Measurements from ENCODE around the gene ZNF804A. TPM values are rescaled to one million over a fixed set of nuclear protein-coding genes. Genes with fewer than 3 reads are reported as not detected.

ZNF804A gene
- total RNA-seq, 2 donors from 2014 or later: not detected

GRCh38 chr2:184679219-184680018, 81.1 kb downstream of the ZNF804A start:
- DNase-seq (ENCODE audit: low spot score in 2 of 2) (no peak), ATAC-seq (no peak)
- Mint-ChIP-seq H3K9me3 (peaks cover 0 to 8% of the 10 kb centered on the region in 2 donors), H3K27ac (no peak overlapping the region), H3K36me3 (no peaks in the 10 kb centered on the region)

GRCh38 chr2:184680825-184681224, 82.5 kb downstream of the ZNF804A start:
- H3K27ac Mint-ChIP-seq: no peak overlapping the region
- H3K36me3 Mint-ChIP-seq: no peaks in the 10 kb centered on the region
- ATAC-seq (no peak), DNase-seq (ENCODE audit: low spot score in 2 of 2) (no peak)
- peaks cover 0 to 8% of the 10 kb centered on the region in 2 donors for H3K9me3 Mint-ChIP-seq

GRCh38 chr2:184681642-184682321, 83.5 kb downstream of the ZNF804A start:
- Mint-ChIP-seq H3K36me3 (no peaks in the 10 kb centered on the region), H3K27ac (no peak overlapping the region), H3K9me3 (peaks cover 0 to 8% of the 10 kb centered on the region in 2 donors)
- ATAC-seq (no peak), DNase-seq (ENCODE audit: low spot score in 2 of 2) (no peak)

- DNase-seq (ENCODE audit: low spot score in 2 of 2): no peak
- Mint-ChIP-seq H3K27ac (no peak overlapping the region), H3K36me3 (no peaks in the 10 kb centered on the region), H3K9me3 (peaks cover 0 to 2% of the 10 kb centered on the region in 2 donors)
- no peak for ATAC-seq
Measured at GRCh38 chr2:184683911-184684310, 85.6 kb downstream of the ZNF804A start.

- Mint-ChIP-seq H3K9me3 (no peaks in the 10 kb centered on the region), H3K36me3 (no peaks in the 10 kb centered on the region), H3K27ac (no peak overlapping the region)
- DNase-seq (ENCODE audit: low spot score in 2 of 2): no peak
- no peak for ATAC-seq
Measured at GRCh38 chr2:184685999-184686841, 87.9 kb downstream of the ZNF804A start.

GRCh38 chr2:184689638-184690037, 91.3 kb downstream of the ZNF804A start:
- DNase-seq (ENCODE audit: low spot score in 2 of 2): no peak
- H3K27ac Mint-ChIP-seq: no peak overlapping the region
- ATAC-seq: no peak
- no peaks in the 10 kb centered on the region for H3K9me3 Mint-ChIP-seq
- no peaks in the 10 kb centered on the region for H3K36me3 Mint-ChIP-seq

GRCh38 chr2:184692141-184692734, 93.9 kb downstream of the ZNF804A start:
- Mint-ChIP-seq H3K9me3 (peaks cover 0 to 5% of the 10 kb centered on the region in 2 donors), H3K36me3 (no peaks in the 10 kb centered on the region), H3K27ac (no peak overlapping the region)
- ATAC-seq (no peak), DNase-seq (ENCODE audit: low spot score in 2 of 2) (no peak)

GRCh38 chr2:184696644-184697043, 98.3 kb downstream of the ZNF804A start:
- Mint-ChIP-seq H3K36me3 (no peaks in the 10 kb centered on the region), H3K27ac (no peak overlapping the region), H3K9me3 (peaks cover 0 to 5% of the 10 kb centered on the region in 2 donors)
- ATAC-seq: no peak
- DNase-seq (ENCODE audit: low spot score in 2 of 2): no peak

- Mint-ChIP-seq H3K9me3 (peaks cover 0 to 5% of the 10 kb centered on the region in 2 donors), H3K36me3 (no peaks in the 10 kb centered on the region), H3K27ac (no peak overlapping the region)
- ATAC-seq (no peak), DNase-seq (ENCODE audit: low spot score in 2 of 2) (no peak)
Measured at GRCh38 chr2:184698476-184698875, 100.1 kb downstream of the ZNF804A start.

- peaks cover 16% of the 10 kb centered on the region in 2 donors for H3K9me3 Mint-ChIP-seq
- H3K36me3 Mint-ChIP-seq: peaks cover 0 to 4% of the 10 kb centered on the region in 2 donors
- ATAC-seq (no peak), DNase-seq (ENCODE audit: low spot score in 2 of 2) (no peak)
- H3K27ac Mint-ChIP-seq: no peak overlapping the region
Measured at GRCh38 chr2:184721881-184722280, 123.6 kb downstream of the ZNF804A start.

- Mint-ChIP-seq H3K9me3 (peaks cover 0 to 4% of the 10 kb centered on the region in 2 donors), H3K27ac (no peak overlapping the region), H3K36me3 (no peaks in the 10 kb centered on the region)
- no peak for DNase-seq (ENCODE audit: low spot score in 2 of 2)
- no peak for ATAC-seq
Measured at GRCh38 chr2:184727813-184728212, 129.5 kb downstream of the ZNF804A start.

- H3K36me3 Mint-ChIP-seq: no peaks in the 10 kb centered on the region
- H3K9me3 Mint-ChIP-seq: peaks cover 0 to 4% of the 10 kb centered on the region in 2 donors
- no peak overlapping the region for H3K27ac Mint-ChIP-seq
- DNase-seq (ENCODE audit: low spot score in 2 of 2): no peak
- ATAC-seq: no peak
Measured at GRCh38 chr2:184728411-184728810, 130.1 kb downstream of the ZNF804A start.

- ATAC-seq: no peak
- Mint-ChIP-seq H3K9me3 (peaks cover 0 to 4% of the 10 kb centered on the region in 2 donors), H3K36me3 (no peaks in the 10 kb centered on the region)
Measured at GRCh38 chr2:184729581-184729980, 131.3 kb downstream of the ZNF804A start.

GRCh38 chr2:184730288-184730687, 132.0 kb downstream of the ZNF804A start:
- H3K9me3 Mint-ChIP-seq: peaks cover 0 to 4% of the 10 kb centered on the region in 2 donors
- no peak for DNase-seq (ENCODE audit: low spot score in 2 of 2)
- ATAC-seq: no peak
- H3K36me3 Mint-ChIP-seq: no peaks in the 10 kb centered on the region
- H3K27ac Mint-ChIP-seq: no peak overlapping the region

More at GRCh38 chr2:184729581-184729980, 131.3 kb downstream of the ZNF804A start:
- DNase-seq (ENCODE audit: low spot score in 2 of 2): no peak
- H3K27ac Mint-ChIP-seq: no peak overlapping the region

- Mint-ChIP-seq H3K27ac (no peak overlapping the region), H3K9me3 (no peaks in the 10 kb centered on the region), H3K36me3 (no peaks in the 10 kb centered on the region)
- DNase-seq (ENCODE audit: low spot score in 2 of 2) (no peak), ATAC-seq (no peak)
Measured at GRCh38 chr2:184734338-184734737, 136.0 kb downstream of the ZNF804A start.

GRCh38 chr2:184735611-184736010, 137.3 kb downstream of the ZNF804A start:
- H3K9me3 Mint-ChIP-seq: peaks cover 0 to 6% of the 10 kb centered on the region in 2 donors
- DNase-seq (ENCODE audit: low spot score in 2 of 2): no peak
- H3K27ac Mint-ChIP-seq: no peak overlapping the region
- H3K36me3 Mint-ChIP-seq: no peaks in the 10 kb centered on the region
- no peak for ATAC-seq
